K562 (cell line): Measurements from ENCODE around the gene PLEKHM3.

ENCODE experiments used
- BRD4 ChIP-seq: fragments of 200-600 bp; sonication (generic); IDR thresholded peaks from 2 replicates; pipeline ENCODE4 v1.6.1; 2017; ENCODE audit warnings: inconsistent platforms
- CBFA2T3 ChIP-seq: fragments of 450-650 bp; IDR thresholded peaks from 2 replicates; pipeline ENCODE4 v1.6.1; 2017
- FOXK1 ChIP-seq: sonication (generic); formaldehyde crosslinking; IDR thresholded peaks from 2 replicates; pipeline ENCODE4 v1.8.0; 2022; ENCODE audit warnings: missing genetic modification reagents, mild to moderate bottlenecking, borderline replicate concordance
- FOXO4 ChIP-seq: fragments of 450-650 bp; formaldehyde crosslinking; IDR thresholded peaks from 2 replicates; pipeline ENCODE4 v1.4.0; 2020; ENCODE audit warnings: mild to moderate bottlenecking, moderate library complexity
- HNRNPH1 ChIP-seq: fragments of 200-400 bp; formaldehyde crosslinking; optimal IDR thresholded peaks from 2 replicates; pipeline ENCODE3; 2017; ENCODE audit warnings: low read depth, mild to moderate bottlenecking, low read length, moderate library complexity
- HNRNPK ChIP-seq: fragments of 200-400 bp; formaldehyde crosslinking; IDR thresholded peaks from one replicate; pipeline ENCODE4 v1.6.1; 2018; ENCODE audit warnings: mild to moderate bottlenecking, low read depth, low read length; ENCODE audit not compliant: poor library complexity, severe bottlenecking
- KDM2B ChIP-seq: fragments of 250-450 bp; sonication (Bioruptor Pico); IDR thresholded peaks from 2 replicates; pipeline ENCODE4 v1.8.0; 2021; ENCODE audit warnings: mild to moderate bottlenecking, moderate library complexity
- KLF6 ChIP-seq: fragments of 250-450 bp; sonication (Bioruptor Pico); IDR thresholded peaks from 2 replicates; pipeline ENCODE4 v1.4.0; 2020; ENCODE audit warnings: mild to moderate bottlenecking, moderate library complexity, borderline replicate concordance
- MCM7 ChIP-seq, 2 experiments: fragments of 450-650 bp; IDR thresholded peaks; 2 replicates each; pipeline ENCODE4 v1.6.1; 2016 to 2018
- RCOR1 ChIP-seq, 2 experiments: IDR thresholded peaks; 2 replicates each; pipeline ENCODE4 v1.6.1; 2012; ENCODE audit warnings: low read depth in 2 of 2, low read length in 2 of 2, borderline replicate concordance in 1 of 2, improper control_type of control experiment in 1 of 2
- ZBTB5 ChIP-seq: fragments of 450-650 bp; IDR thresholded peaks from 2 replicates; pipeline ENCODE4 v1.6.1; 2017; ENCODE audit warnings: antibody characterized with exemption

GRCh38 chr2:207830778-207831438 is 194.4 kb downstream of the PLEKHM3 start:
- TF ChIP-seq KDM2B: no peak
- no peak for TF ChIP-seq BRD4
- TF ChIP-seq FOXO4 (CRISPR knock-in tag): no peak
- TF ChIP-seq FOXK1 (CRISPR knock-in tag): no peak
- no peak for TF ChIP-seq MCM7 (IDR thresholded peaks at IDR 0.05)
- TF ChIP-seq ZBTB5: no peak
- TF ChIP-seq CBFA2T3: no peak
- no peak for TF ChIP-seq RCOR1 (IDR thresholded peaks at IDR 0.05; ENCODE audit: borderline replicate concordance in 1 of 2, low read depth in 2 of 2, low read length in 2 of 2)
- no peak for TF ChIP-seq HNRNPK
- no peak for TF ChIP-seq HNRNPH1
- no peak for TF ChIP-seq KLF6 (CRISPR knock-in tag)
